Left renal pelvis (tissue), 4 donors: Measurements from ENCODE around the gene TSPAN15. TPM values are rescaled to one million over a fixed set of nuclear protein-coding genes. Genes with fewer than 3 reads are reported as not detected.

ENCODE experiments used
- DNase-seq, 4 donors: peaks; one replicate each; pipeline ENCODE4 v3.0.0-alpha.2; 2013; ENCODE audit warnings: low read depth in 4 of 4, low spot score in 3 of 4
- polyA plus RNA-seq, 4 donors: library from polyadenylated mRNA; unstranded; fragments of 120-200 nt; gene quantifications; one replicate each; pipeline ENCODE4 v1.2.1, GENCODE V29; 2013; ENCODE audit not compliant: insufficient read length in 4 of 4

TSPAN15 gene
- polyA plus RNA-seq, 4 donors: 9.8 to 73.9 (median 65.2) TPM

DNA sequence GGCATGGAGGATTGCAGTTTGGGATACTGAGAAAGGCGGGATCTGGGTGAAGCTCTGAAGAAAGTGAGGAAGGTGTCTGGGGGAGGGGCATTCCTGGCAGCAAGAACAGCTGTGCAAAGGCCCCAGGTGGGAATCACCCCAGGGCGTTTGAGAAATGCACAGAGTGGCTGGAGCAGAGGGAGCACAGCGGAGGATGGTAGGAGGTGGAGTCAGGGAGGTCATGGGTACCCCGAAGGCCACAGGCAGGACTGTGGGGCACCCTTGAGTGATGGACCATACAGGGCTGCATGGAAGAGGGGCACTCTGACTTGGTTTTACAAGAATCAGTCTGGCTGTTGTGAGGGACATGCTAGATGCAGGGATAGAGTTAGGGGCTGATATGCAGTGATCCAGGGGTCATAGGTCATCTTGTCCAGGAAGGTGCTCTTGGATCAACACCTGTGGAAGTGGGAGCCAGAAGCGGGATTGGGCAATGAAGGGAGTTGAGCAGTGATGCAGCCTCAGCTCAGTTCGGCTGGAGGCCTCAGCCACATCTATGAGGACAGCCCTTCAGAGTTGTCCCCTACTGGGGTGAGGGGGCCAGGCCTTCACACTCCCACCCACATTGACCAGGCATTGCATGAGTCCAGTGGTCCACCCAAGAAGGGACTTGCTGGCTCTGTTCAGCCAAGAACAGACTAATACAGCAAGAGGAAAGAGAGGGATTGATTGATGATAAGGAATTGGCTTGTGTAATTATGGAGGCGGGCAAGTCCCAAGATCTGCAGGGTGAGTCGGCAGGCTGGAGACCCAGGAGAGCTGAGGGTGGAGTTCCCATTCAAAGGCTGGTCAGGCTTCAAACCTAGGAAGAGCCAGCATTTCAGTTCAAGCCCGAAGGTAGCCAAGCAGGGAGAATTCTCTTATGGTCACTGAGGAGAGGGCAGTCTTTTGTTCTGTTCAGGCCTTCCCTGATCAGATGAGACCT lies 48.7 kb downstream of the TSPAN15 start:
- DNase-seq: no peak

DNA sequence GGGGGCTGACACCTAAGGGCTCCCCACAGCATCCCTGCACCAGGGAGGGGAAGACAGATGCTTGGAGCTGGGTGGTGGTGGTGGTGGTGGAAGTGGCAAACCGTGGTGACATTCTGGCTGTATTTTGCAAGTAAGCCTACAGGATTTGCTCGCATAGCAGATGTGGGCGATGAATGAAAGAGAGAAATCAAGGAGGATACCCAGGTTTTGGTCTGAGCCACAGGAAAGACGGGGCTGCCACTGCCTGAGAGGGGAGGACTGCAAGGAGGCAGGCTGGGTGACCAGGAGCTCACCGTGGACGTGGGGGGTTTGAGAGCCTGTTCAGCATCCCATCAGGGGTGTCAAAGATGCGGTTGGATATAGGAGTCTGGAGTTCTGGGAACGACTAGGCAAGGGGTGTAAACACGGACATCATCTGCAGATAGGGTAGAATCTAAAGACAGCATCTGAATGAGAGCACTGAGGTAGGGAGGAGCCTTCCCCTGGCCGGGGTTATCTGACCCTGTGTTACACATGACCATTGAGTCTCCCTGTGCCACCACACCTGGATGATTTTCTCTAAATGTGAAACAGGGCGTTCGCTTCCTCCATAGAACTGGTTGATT lies 49.7 kb downstream of the TSPAN15 start:
- DNase-seq: no peak

DNA sequence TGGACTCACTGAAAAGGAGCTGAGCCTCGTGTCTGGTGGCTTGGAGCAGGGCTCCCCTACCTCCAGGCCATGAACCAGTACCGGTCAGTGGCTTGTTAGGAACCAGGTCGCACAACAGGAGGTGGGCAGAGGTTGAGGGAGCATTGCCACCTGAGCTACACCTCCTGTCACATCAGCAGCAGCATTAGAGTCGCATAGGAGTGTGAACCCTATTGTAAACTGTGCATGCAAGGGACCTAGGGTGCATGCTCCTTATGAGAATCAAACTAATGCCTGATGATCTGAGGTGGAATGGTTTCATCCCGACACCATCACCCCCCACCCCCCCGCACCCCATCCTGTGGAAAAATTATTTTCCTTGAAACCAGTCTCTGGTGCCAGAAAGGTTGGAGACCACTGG lies 50.4 kb downstream of the TSPAN15 start:
- no peak for DNase-seq

DNA sequence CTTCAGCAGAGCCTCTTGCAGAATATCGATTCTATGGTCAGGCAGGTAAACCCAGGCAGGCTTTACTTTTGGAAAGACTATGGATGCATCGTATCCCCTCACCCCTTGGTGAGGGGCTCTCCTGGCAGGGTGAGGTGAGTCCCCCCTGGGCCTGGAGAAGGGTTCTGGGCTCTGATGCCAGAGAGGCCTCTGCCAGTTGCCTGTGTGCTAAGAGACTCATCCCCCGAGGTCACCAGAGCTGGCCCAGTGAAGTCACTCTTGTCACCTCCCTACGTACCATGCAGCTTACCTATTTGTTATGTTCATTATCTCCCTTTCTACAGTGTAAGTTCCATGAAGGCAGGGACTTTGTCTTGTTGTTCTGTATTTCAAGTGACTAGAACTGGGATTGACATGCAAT lies 51.3 kb downstream of the TSPAN15 start:
- no peak for DNase-seq

DNA sequence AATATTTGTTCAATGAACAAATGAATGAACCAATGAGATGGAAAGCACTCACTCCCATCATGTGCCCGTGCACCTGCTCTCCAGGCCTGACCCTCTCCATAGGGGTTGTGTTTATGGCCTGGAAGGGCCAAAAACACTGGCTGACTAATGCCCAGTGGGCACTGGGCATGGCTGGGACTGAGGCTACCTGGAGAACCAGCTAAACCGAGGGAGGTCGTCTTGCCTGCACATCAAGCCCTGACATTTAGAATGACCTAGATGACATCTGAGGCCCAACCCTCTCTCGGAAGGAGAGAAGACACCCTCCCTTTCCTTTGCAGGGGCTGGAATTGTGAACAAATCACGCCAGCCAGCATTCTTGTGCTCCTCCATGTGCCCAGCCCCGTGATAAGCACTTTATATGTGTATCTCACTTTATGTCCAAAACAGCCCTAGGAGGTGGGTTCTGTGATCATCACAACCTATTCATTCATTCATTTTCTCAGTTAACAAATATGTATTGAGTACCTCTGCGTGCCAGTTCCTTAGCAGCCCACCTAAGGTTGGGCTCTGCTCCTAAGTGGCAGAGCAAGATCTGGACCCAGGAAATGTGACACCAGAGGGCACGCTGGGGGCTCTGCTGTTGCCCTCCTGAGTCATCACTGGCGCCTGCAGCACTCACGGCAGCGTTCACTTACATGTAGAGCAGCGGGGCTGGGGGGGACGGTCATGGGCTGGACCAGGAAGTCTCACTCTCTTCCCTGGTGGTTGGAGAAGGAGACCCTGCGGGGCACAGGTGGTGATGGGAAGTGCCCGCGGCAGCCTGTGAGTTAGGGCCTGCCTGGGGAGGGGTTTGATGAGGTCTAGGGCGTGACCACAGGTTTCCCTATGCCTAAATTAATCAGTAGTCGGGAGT lies 52.0 kb downstream of the TSPAN15 start:
- no peak for DNase-seq

DNA sequence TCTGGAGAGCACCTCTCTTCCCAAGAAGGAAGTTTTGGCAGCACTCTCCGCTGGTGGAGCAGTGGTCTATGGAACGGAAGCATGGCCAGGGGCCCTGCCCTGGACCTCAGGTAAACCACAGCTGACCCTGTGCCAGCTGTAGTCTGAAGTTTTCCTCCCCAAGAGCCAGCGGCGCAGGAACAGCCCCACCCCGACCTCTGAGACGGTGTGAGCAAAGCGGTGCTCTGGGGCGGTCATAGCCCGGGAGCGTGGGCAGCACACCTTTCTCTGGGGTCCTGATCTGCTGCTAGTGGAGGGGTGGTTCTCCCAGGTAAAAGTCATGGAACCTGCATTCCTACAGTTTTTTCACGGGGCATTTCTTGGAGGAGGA lies 52.6 kb downstream of the TSPAN15 start:
- no peak for DNase-seq

DNA sequence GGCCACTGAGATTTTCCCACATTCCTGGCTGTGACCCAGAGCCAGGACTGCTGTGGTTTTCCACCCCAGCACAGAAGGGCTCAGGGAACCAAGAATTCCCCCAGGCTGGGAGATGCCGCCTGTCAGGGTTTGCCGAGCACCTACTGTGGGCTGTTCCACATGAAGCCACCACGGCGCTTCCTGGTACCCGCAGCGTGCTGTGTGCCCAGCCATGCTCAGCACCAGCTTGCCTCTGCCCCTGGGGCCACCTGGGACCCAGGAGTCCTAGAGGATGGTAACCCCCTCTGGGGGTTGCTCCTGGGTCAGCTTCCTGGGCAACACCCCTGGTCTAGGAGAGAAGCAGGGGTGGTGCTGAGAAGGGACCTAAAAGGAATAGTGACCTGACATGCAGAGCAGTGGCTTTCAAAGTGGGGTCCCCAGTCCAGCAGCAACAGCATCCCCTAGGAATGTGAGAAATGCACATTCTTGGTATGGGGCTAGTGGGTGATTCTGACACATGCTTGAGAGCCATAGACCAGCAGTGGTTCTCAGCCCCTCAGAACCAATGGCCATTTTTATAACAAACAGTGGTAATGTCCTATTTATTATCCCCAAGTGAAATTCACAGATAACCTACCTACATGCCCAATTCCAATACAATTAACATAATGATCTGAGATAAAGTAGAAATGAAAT lies 53.4 kb downstream of the TSPAN15 start:
- DNase-seq: no peak

DNA sequence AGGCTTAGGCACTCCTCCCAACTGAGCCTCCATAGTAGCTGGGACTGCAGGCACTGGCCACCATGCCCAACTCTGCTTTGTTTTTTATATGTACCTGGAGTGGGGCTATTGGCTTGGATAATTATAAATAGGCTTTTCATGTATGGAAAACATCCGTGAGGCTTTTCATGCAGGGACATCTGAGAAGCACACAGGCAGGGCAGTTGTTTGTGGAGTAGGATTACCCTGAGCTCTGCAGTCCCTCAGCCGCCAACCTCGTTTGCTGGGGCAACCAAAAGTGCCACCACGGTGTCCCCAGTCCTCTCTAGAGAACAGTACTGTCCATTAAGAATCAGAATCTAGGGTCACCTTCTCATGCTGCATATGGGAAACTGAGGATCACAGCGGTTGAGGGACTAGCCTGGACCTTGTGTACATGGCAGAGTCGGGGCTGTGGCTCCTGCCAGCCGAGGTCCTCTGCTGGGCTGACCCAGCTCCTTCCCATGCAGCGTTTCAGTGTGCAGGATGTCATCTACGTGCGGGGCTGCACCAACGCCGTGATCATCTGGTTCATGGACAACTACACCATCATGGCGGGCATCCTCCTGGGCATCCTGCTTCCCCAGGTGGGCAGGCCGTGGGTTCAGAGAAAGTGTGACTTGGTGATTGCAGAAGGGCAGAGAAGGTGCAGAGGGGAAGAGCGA lies 54.5 kb downstream of the TSPAN15 start:
- no peak for DNase-seq

DNA sequence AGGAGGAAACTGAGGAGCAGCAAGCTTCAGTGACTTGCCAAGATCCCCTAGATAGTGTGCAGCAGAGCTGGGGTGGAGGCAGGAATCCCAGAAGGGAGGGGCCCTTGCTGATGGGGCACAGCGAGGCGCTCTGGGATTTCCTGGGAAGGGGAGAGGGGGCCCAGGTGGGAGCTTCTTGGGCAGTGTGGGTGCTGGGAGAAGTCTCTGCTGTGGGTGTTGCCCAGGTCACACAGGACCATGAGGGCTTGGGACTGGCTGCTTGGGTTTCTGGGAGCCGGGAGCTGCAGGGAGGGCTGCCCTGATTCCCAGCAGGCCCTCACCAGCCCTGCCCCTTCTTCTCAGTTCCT lies 55.2 kb downstream of the TSPAN15 start:
- no peak for DNase-seq

DNA sequence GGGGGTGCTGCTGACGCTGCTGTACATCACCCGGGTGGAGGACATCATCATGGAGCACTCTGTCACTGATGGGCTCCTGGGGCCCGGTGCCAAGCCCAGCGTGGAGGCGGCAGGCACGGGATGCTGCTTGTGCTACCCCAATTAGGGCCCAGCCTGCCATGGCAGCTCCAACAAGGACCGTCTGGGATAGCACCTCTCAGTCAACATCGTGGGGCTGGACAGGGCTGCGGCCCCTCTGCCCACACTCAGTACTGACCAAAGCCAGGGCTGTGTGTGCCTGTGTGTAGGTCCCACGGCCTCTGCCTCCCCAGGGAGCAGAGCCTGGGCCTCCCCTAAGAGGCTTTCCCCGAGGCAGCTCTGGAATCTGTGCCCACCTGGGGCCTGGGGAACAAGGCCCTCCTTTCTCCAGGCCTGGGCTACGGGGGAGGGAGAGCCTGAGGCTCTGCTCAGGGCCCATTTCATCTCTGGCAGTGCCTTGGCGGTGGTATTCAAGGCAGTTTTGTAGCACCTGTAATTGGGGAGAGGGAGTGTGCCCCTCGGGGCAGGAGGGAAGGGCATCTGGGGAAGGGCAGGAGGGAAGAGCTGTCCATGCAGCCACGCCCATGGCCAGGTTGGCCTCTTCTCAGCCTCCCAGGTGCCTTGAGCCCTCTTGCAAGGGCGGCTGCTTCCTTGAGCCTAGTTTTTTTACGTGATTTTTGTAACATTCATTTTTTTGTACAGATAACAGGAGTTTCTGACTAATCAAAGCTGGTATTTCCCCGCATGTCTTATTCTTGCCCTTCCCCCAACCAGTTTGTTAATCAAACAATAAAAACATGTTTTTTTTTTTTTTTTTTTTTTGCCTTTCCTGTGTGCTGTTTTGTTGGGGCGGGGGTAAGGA lies 55.8 kb downstream of the TSPAN15 start:
- no peak for DNase-seq

DNA sequence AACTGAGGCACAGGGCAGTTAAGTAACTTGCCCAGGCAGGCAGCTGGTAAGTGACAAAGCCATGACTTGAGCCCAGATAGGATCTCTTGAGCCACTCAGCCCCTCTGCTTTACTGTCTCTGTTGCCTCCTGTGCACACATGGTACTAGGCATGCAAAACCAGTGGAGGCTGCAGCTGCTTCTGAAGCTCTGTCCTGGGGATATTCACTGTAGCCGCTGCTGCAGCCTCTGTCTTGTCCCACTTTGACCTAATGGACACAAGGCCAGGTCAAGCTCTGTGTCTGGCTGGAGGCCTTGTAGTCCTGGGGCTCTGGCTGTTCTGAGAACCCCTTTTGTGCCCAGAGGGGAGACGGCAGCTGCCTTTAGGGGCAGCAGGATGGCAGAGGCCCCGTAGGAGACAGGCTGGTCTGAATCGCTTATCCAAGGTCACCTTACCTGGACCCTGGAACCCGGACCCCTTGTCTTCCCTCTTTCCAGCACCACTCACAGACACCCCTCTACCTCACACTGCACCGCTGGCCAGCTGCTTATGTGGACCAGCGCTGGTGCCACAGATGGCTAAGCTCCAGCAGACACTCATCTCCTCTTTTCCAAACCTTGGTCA lies 57.6 kb downstream of the TSPAN15 start:
- DNase-seq: no peak

DNA sequence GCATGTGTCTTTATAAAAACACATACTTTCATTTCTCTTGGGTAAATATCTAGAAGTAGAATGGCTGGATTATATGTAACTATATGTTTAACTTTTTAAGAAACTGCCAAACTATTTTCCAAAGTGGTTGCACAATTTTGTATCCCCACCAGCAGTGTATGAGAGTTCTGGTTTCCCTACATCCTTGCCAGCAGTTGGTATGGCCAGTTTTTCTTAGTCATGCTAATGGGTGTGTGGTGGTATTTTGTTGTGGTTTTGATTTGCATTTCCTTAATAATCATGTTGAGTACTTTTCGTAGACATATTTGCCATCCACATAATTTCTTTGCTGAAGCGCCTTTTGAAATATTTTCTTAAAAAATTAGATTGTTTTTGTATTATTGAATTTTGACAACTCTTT lies 61.6 kb downstream of the TSPAN15 start:
- DNase-seq: no peak

DNA sequence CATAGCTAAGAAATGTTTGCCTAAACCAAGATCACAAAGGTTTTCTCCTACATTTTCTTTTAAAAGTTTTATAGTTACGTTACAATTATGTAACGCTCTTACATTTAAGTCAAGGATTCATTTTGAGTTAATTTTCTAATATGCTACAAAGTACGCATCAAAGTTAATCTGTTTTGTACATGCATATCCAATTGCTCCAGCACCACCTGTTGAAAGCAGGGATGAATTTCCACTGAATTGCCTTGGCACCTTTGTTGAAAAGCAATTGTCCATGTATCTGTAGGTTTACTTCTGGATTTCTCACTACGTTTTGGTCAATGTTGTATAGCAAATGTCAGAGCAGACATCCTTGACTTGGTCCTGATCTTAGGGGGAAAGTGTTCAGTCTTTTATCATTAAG lies 62.4 kb downstream of the TSPAN15 start:
- no peak for DNase-seq

DNA sequence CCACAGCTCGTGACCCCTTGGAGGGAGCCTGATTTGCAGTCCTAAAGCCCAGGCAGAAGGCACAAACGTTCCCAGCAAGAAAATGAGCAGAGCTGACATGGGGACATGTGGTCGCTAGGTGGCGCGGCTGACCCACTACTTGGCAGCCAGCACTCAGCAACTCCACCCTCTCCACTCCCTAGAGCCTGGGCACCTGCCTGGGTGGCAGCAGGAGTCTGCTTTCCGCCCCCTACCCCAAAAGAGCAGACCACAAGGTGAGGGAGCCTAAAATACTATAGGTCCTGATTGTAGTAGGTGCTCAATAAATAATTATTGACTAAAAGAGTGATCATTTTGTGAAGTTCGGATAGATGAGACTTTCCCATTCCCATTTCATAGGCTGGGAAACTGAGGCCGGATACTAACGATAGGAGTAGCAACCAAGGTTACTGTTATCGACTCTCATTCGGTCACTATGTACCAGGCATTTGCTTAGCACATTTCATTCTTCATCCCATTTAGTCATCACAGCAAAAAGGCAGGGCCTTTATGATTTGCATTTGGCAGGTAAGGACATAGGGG lies 64.5 kb downstream of the TSPAN15 start:
- DNase-seq: peak in 1 of 4 donors; percentile 27

DNA sequence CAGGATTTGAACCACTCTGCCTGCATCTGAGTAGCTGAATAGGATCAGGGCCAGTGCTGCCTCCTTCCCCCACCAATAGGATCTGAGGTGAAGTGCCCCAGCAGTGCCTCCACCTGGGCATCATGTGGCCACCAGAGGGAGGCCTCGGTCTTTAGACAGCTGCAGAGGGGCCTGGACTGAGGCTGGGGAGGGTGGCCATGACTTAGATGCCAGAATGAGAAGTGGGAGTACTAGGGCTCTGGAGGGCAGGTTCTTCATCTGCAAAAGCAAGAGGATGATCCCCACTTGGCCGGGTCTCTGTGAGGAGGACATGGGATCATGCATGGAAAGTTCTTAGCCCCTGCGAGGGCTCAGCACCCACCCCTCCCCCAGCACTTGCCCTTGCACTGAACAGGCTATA lies 65.1 kb downstream of the TSPAN15 start:
- no peak for DNase-seq

DNA sequence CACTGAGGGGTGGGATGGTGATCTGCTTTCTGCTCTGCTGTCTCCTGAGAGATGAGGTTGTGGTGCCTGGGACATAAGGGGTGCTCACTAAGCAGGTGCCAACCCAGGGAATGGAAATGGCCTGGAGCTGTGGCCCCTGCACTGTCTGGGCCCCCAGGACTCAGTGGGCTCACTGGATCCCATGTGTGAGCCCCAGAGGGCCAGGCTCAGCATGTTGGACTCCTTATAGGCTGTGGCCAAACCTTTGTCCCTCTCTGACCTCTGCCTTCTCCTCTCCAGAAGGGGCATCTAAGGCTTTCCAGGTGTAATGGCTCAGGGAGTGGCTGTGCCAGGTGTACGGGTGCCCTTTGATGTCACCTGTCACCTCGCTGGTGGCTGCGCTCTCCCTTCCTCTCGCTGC lies 65.5 kb downstream of the TSPAN15 start:
- no peak for DNase-seq

DNA sequence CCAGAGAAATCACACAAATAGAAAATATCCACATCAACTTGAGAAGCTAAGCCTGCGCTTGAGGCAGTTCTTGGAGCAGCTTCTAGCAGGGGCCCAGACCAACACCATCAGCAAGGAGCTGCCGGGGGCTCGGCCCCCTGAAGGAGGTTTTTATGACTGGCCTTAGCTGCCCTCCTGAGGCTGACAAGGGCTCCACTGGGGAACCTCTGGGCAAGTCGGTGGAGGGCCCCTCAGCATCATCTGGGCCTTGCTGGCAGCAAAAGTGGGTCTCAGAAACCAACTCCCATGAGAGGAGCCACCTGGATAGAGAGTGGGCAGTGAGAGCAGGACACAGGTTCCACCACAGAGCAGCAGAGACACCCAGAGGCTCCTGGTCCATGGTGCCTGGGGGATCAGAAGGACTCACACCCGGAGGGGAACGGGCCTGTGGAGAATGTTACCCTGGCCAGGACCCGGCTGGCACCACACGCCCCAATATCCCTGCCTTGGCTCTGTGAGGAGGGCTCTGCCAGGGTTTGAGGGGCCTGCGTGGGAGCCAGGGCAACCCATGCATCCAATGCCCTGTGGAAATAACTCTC lies 66.1 kb downstream of the TSPAN15 start:
- DNase-seq: no peak

DNA sequence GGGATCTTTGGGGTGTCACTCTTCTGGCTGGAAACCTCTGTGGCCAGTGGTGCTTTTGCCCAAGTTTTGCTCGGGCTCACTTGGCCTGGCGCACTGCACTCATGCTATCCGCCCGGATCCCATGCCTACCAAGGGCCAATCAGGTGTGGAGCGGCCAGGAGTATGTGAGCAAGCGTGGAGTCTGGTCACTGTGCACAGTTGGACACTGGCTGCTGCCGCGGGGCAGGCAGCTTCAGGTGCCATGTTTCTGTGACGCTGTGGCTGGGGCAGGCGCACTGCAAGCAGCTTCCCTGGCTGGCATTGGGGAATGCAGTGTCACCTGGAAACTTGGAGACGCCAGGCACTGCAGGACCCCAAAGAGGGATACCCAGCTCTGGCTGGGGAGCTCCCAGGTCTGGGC lies 76.7 kb downstream of the TSPAN15 start:
- no peak for DNase-seq
